WERI-Rb-1 (cell line): ENCODE data around the gene SPESP1.

Experiments used
- DNase-seq: peaks from one replicate; pipeline ENCODE4 v3.0.0-alpha.2; 2020
- H3K27ac ChIP-seq: fragments of 250-450 bp; sonication (Bioruptor Pico); 2 replicates; pipeline ENCODE4 v1.5.1; 2020; ENCODE audit warnings: mild to moderate bottlenecking, moderate library complexity
- H3K27me3 ChIP-seq: fragments of 250-450 bp; sonication (Bioruptor Pico); 2 replicates; pipeline ENCODE4 v1.5.1; 2021; ENCODE audit warnings: mild to moderate bottlenecking, low read depth, moderate library complexity; ENCODE audit not compliant: insufficient read depth, severe bottlenecking
- H3K36me3 ChIP-seq: fragments of 250-450 bp; sonication (Bioruptor Pico); 2 replicates; pipeline ENCODE4 v1.5.1; 2020; ENCODE audit warnings: mild to moderate bottlenecking, moderate library complexity
- H3K4me3 ChIP-seq: 2 replicates; pipeline ENCODE4 v1.5.1; 2011; ENCODE audit warnings: low read depth, mild to moderate bottlenecking, control low read depth, low read length
- H3K9me3 ChIP-seq: fragments of 250-450 bp; sonication (Bioruptor Pico); 2 replicates; pipeline ENCODE4 v1.5.1; 2021; ENCODE audit warnings: mild to moderate bottlenecking, moderate library complexity; ENCODE audit not compliant: severe bottlenecking
- TF ChIP-seq, protein P1 (sequence below): IDR thresholded peaks from 2 replicates; pipeline ENCODE4 v1.5.1; 2011; ENCODE audit warnings: low read depth, mild to moderate bottlenecking, control low read depth, inconsistent platforms, low read length

The SPESP1 gene

DNA sequence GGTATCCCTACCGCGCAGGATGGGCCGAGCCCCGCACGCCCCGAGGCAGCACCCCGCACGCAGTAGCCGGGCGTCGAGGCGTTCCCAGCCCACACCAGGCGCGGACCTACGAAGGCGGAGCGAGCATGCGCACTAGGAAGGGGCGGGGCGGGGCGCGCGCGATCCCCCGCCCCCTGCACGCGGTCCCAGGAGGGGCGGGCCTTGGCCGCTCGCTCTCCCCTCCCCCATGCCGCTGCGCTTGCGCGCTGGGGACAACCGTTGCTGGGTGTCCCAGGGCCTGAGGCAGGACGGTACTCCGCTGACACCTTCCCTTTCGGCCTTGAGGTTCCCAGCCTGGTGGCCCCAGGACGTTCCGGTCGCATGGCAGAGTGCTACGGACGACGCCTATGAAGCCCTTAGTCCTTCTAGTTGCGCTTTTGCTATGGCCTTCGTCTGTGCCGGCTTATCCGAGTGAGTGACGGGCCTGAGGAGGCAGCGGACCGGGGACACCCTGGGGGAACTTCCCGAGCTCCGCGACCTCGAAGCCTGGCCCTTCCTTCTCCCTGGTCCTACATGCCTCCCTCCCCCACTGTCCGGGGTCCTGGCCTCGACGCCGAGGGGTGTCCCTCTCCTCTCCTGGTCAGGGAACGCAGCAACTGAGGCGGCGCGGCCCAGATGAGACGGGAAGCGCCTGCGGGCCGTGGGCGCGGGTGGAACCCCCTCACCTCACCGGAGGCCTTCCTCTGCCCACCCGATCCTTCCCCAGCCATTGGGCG, at the start of gene SPESP1:
SPESP1 (plus strand) TSS at position 258 of the 755 bp plus-strand sequence; CDS start at position 387, 129 bp downstream.
- Histone ChIP-seq H3K4me3 (no peak within 1 kb of the TSS), H3K36me3 (no peaks in the 10 kb centered on the region), H3K27ac (no peak within 1 kb of the TSS), H3K9me3 (peaks cover 11% of the 10 kb centered on the region), H3K27me3 (no peaks in the 10 kb centered on the region)
- TF ChIP-seq, protein P1, sequence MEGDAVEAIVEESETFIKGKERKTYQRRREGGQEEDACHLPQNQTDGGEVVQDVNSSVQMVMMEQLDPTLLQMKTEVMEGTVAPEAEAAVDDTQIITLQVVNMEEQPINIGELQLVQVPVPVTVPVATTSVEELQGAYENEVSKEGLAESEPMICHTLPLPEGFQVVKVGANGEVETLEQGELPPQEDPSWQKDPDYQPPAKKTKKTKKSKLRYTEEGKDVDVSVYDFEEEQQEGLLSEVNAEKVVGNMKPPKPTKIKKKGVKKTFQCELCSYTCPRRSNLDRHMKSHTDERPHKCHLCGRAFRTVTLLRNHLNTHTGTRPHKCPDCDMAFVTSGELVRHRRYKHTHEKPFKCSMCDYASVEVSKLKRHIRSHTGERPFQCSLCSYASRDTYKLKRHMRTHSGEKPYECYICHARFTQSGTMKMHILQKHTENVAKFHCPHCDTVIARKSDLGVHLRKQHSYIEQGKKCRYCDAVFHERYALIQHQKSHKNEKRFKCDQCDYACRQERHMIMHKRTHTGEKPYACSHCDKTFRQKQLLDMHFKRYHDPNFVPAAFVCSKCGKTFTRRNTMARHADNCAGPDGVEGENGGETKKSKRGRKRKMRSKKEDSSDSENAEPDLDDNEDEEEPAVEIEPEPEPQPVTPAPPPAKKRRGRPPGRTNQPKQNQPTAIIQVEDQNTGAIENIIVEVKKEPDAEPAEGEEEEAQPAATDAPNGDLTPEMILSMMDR: no peak
- no peak for DNase-seq

DNA sequence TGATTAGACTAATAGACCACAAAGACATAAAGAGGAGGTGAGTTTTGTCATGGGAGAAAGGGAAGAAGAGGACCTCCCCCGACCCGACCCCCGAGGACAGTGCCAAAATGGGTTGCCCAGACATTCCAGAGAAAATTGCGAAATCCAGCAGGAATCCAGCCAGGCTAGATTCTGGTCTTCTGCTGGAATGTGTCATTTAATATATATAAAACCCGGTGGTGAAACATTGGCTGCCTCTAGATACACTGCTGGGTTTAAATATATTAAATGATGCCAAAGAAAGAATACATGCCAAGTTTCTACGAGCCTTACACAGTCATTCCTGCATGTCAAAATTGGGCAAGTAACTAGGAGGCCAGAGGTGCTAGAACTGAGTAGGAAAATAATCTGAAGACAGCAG, 45.3 kb upstream of the SPESP1 start:
- no peak overlapping the region for H3K4me3 ChIP-seq
- no peaks in the 10 kb centered on the region for H3K36me3 ChIP-seq
- DNase-seq: no peak
- TF ChIP-seq, protein P1: no peak
- H3K27ac ChIP-seq: no peak overlapping the region
- H3K27me3 ChIP-seq: no peaks in the 10 kb centered on the region
- H3K9me3 ChIP-seq: no peaks in the 10 kb centered on the region

GRCh38 chr15:68887120-68887519, 43.2 kb upstream of the SPESP1 start:
- no peaks in the 10 kb centered on the region for H3K27me3 ChIP-seq
- H3K36me3 ChIP-seq: no peaks in the 10 kb centered on the region
- no peak overlapping the region for H3K27ac ChIP-seq
- H3K4me3 ChIP-seq: no peak overlapping the region
- TF ChIP-seq, protein P1: no peak
- no peaks in the 10 kb centered on the region for H3K9me3 ChIP-seq
- DNase-seq: no peak

- H3K4me3 ChIP-seq: no peak overlapping the region
- DNase-seq: no peak
- no peaks in the 10 kb centered on the region for H3K9me3 ChIP-seq
- H3K36me3 ChIP-seq: no peaks in the 10 kb centered on the region
- H3K27ac ChIP-seq: no peak overlapping the region
- no peaks in the 10 kb centered on the region for H3K27me3 ChIP-seq
- TF ChIP-seq, protein P1: no peak
These were observed 42.5 kb upstream of the SPESP1 start for GRCh38 chr15:68887819-68888218.

DNA sequence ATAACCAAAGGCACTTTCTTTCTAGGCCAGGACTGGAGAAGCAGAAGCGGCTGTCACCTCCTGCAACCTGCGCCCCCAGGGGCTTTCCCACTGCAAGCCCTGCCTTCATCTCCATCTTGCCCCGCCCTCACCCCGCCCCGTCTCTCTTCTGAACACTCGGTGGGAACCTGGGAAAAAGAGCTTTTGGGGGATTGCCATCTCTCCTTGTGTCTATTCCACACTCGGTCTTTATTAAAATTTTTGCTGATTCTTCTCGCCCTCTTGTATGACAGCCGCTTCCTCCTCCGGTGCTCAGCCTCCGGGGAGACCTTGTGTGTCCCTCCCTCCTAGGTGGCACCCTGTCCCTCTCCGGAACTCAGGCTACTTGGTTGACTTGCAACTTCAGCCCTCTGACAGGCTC, 41.9 kb upstream of the SPESP1 start:
- DNase-seq: no peak
- no peaks in the 10 kb centered on the region for H3K36me3 ChIP-seq
- no peak overlapping the region for H3K27ac ChIP-seq
- no peaks in the 10 kb centered on the region for H3K9me3 ChIP-seq
- TF ChIP-seq, protein P1: no peak
- no peaks in the 10 kb centered on the region for H3K27me3 ChIP-seq
- H3K4me3 ChIP-seq: no peak overlapping the region

DNA sequence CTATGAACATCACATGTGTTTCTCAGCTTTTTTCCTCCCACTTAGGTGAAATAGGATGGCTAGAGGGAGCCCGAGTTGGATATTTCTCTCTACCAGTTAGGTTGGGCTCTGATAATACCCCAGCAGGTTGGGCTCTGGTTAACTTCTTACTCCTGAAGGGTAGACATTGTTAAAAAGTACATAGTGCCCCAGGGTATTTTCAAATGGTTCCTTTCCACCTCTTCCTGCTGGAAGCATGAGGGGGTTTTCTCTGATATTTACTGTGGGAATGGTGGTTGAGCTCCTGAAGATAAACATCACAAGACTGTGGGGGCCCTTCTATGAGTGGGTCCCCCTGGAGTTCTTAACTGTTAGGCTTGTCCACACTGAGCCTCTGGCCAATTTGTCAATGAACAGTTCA, 36.1 kb upstream of the SPESP1 start:
- Histone ChIP-seq H3K4me3 (no peak overlapping the region), H3K27me3 (no peaks in the 10 kb centered on the region), H3K36me3 (no peaks in the 10 kb centered on the region), H3K9me3 (no peaks in the 10 kb centered on the region), H3K27ac (no peak overlapping the region)
- TF ChIP-seq, protein P1: no peak
- DNase-seq: no peak
